ENCODE measurements around the gene BMERB1.
"Not testable (repeated sequence)": the region's sequence is repeated elsewhere in the genome, so short reads cannot be mapped to it uniquely, and the experiment has no call there.

BMERB1 gene

GRCh38 chr16:15570666-15571065 is 136.3 kb downstream of the BMERB1 start:
- DNase-seq = not testable (repeated sequence)

- no peak for DNase-seq
Observed at GRCh38 chr16:15571557-15571956, 137.2 kb downstream of the BMERB1 start.

- peak; percentile 12 for DNase-seq
Observed at GRCh38 chr16:15572329-15573001, 138.1 kb downstream of the BMERB1 start.

- no peak for DNase-seq
Observed at GRCh38 chr16:15573274-15573895, 139.0 kb downstream of the BMERB1 start.

- DNase-seq = not testable (repeated sequence)
Observed at GRCh38 chr16:15573896-15574613, 139.7 kb downstream of the BMERB1 start.

GRCh38 chr16:15574614-15574948 is 140.2 kb downstream of the BMERB1 start:
- no peak for DNase-seq

GRCh38 chr16:15575293-15576049 is 141.1 kb downstream of the BMERB1 start:
- no peak for DNase-seq

GRCh38 chr16:15576960-15577958 is 142.9 kb downstream of the BMERB1 start:
- DNase-seq = no peak

- no peak for DNase-seq
Observed at GRCh38 chr16:15578824-15579223, 144.4 kb downstream of the BMERB1 start.

- no peak for DNase-seq
Observed at GRCh38 chr16:15581127-15581815, 146.9 kb downstream of the BMERB1 start.

- no peak for DNase-seq
Observed at GRCh38 chr16:15583526-15583925, 149.1 kb downstream of the BMERB1 start.

GRCh38 chr16:15585956-15586355 is 151.6 kb downstream of the BMERB1 start:
- no peak for DNase-seq

GRCh38 chr16:15586716-15587115 is 152.3 kb downstream of the BMERB1 start:
- DNase-seq = no peak

GRCh38 chr16:15587152-15587825 is 152.9 kb downstream of the BMERB1 start:
- DNase-seq = no peak

- no peak for DNase-seq
Observed at GRCh38 chr16:15592324-15592723, 157.9 kb downstream of the BMERB1 start.

GRCh38 chr16:15593235-15593634 is 158.8 kb downstream of the BMERB1 start:
- no peak for DNase-seq

- no peak for DNase-seq
Observed at GRCh38 chr16:15594711-15595320, 160.4 kb downstream of the BMERB1 start.

GRCh38 chr16:15597135-15597534 is 162.7 kb downstream of the BMERB1 start:
- no peak for DNase-seq

GRCh38 chr16:15597822-15598647 is 163.6 kb downstream of the BMERB1 start:
- no peak for DNase-seq

Data from stimulated activated naive CD4-positive, alpha-beta T cell treated with Interleukin-2 at 50 U/mL for 16 hours (primary cell).